HepG2 (cell line): Measurements from ENCODE around the gene SIRT7. TPM values are rescaled to one million over a fixed set of nuclear protein-coding genes. Genes with fewer than 3 reads are reported as not detected.

Source experiments
- ADNP ChIP-seq: sonication (generic); formaldehyde crosslinking; IDR thresholded peaks from 2 replicates; pipeline ENCODE4 v1.4.0; 2020; ENCODE audit warnings: missing genetic modification reagents
- CBX2 ChIP-seq, 2 experiments: fragments of 200-600 bp in 1 of 2; sonication (generic); formaldehyde crosslinking in 1 of 2; IDR thresholded peaks; 2 replicates each; pipeline versions ENCODE4 v1.7.0 to v1.8.1; 2018 to 2022; ENCODE audit warnings: low read depth in 2 of 2, low read length in 1 of 2, mild to moderate bottlenecking in 1 of 2, missing genetic modification reagents in 1 of 2
- ELF3 ChIP-seq: IDR thresholded peaks from 2 replicates; pipeline ENCODE4 v1.6.1; 2016; ENCODE audit warnings: missing genetic modification reagents, missing compliant biosample characterization
- ETS1 ChIP-seq: sonication (generic); formaldehyde crosslinking; IDR thresholded peaks from 2 replicates; pipeline ENCODE4 v1.4.0; 2020; ENCODE audit warnings: missing genetic modification reagents
- ETV6 ChIP-seq: sonication (generic); formaldehyde crosslinking; conservative IDR thresholded peaks from 2 replicates; pipeline ENCODE4 v1.4.0; 2020; ENCODE audit warnings: missing genetic modification reagents
- HINFP ChIP-seq: sonication (generic); formaldehyde crosslinking; IDR thresholded peaks from 2 replicates; pipeline ENCODE4 v1.4.0; 2020; ENCODE audit warnings: low read depth, mild to moderate bottlenecking, missing genetic modification reagents
- NRL ChIP-seq: sonication (generic); formaldehyde crosslinking; IDR thresholded peaks from 2 replicates; pipeline ENCODE4 v1.5.0; 2020; ENCODE audit warnings: missing genetic modification reagents, mild to moderate bottlenecking, moderate library complexity, borderline replicate concordance
- SOX6 ChIP-seq, 2 experiments: fragments of 450-650 bp in 1 of 2; sonication (generic) in 1 of 2; formaldehyde crosslinking in 1 of 2; IDR thresholded peaks; 2 replicates each; pipeline versions ENCODE4 v1.4.0 to v1.6.1; 2017 to 2020; ENCODE audit warnings: antibody characterized with exemption in 1 of 2, mild to moderate bottlenecking in 1 of 2, missing genetic modification reagents in 1 of 2
- TBL1XR1 ChIP-seq: fragments of 150-350 bp; IDR thresholded peaks from 2 replicates; pipeline ENCODE4 v1.6.1; 2014; ENCODE audit warnings: borderline replicate concordance, low read length; ENCODE audit not compliant: partially characterized antibody
- THAP8 ChIP-seq: sonication (generic); formaldehyde crosslinking; IDR thresholded peaks from 2 replicates; pipeline ENCODE4 v1.5.1; 2020; ENCODE audit warnings: missing genetic modification reagents, mild to moderate bottlenecking, borderline replicate concordance
- ZNF251 ChIP-seq: sonication (generic); formaldehyde crosslinking; IDR thresholded peaks from 2 replicates; pipeline ENCODE4 v1.9.0; 2021; ENCODE audit warnings: mild to moderate bottlenecking, missing genetic modification reagents
- ZNF607 ChIP-seq: sonication (generic); formaldehyde crosslinking; IDR thresholded peaks from 2 replicates; pipeline ENCODE4 v1.5.1; 2020; ENCODE audit warnings: missing genetic modification reagents, mild to moderate bottlenecking, borderline replicate concordance
- ZSCAN21 ChIP-seq: sonication (generic); formaldehyde crosslinking; IDR thresholded peaks from 2 replicates; pipeline ENCODE4 v1.8.0; 2022; ENCODE audit warnings: mild to moderate bottlenecking, missing genetic modification reagents, moderate library complexity, borderline replicate concordance
- ZZZ3 ChIP-seq: sonication (generic); formaldehyde crosslinking; IDR thresholded peaks from 2 replicates; pipeline ENCODE4 v1.4.0; 2020; ENCODE audit warnings: missing genetic modification reagents, mild to moderate bottlenecking, borderline replicate concordance
- polyA plus RNA-seq, 8 experiments: library from polyadenylated mRNA; depleted of rRNA in 3 of 8; stranded (reverse) in 7 of 8; unstranded in 1 of 8; fragments of >200 nt; fragmentation: Illumina TruSeq in 4 of 8; extraction: Trizol in 4 of 8; gene quantifications; 2 replicates each; pipeline versions ENCODE4 v1.2.1 to v1.2.3, GENCODE V29; 2011 to 2016; ENCODE audit warnings: low read depth in 4 of 8, missing spikeins in 1 of 8, mixed read lengths in 1 of 8; ENCODE audit not compliant: insufficient read depth in 1 of 8
- total RNA-seq, 5 experiments: library from RNA; depleted of rRNA; stranded (reverse); fragments of >200 nt; fragmentation: Illumina TruSeq; extraction: Trizol; gene quantifications; 2 replicates each; pipeline ENCODE4 v1.2.3, GENCODE V29; 2016; ENCODE audit warnings: low read depth in 1 of 5
- TF ChIP-seq, protein P1 (sequence below), 2 experiments: IDR thresholded peaks; 2 replicates each; pipeline ENCODE4 v1.6.1; 2011 to 2012; ENCODE audit warnings: low read length in 2 of 2, borderline replicate concordance in 1 of 2, low read depth in 1 of 2, mild to moderate bottlenecking in 1 of 2, moderate library complexity in 1 of 2
- TF ChIP-seq, protein P2 (sequence below): IDR thresholded peaks from 2 replicates; pipeline ENCODE4 v1.6.1; 2016; ENCODE audit warnings: low read depth, missing genetic modification reagents, missing compliant biosample characterization

The SIRT7 gene
- total and polyA plus RNA-seq, 2 of the 13 experiments (the other 11 are each of a cell fraction or from before 2014, with no cell fraction given): 8.3 to 24.8 TPM

DNA sequence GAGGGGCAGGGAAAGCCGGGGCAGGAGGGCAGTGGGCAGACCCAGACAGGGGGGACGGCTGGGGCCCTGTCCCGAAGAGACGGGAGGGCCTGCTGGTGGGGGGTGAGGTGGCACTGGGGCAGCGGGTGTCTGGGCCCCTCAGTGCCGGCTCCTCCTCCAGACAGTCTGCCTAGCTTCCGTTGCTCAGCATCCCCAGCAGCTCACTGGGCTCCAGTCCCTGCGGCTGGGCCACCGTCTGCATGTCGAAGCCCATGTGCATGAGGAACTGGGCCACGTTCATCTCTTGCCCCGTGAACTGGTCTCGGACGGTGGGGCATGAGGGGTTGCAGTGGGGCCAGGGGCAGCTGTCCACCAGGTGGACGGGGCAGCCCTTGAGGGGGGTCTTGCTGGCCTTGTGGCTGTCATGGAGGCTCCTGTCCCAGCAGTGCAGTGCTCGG lies 34.8 kb upstream of the SIRT7 start (continued):
- TF ChIP-seq ZSCAN21 (CRISPR knock-in tag) (0 out of 2 replicates have a peak, but pooled peaks have one; percentile 20), ELF3 (CRISPR knock-in tag) (no peak), ADNP (CRISPR knock-in tag) (no peak), SOX6 (IDR thresholded peaks at IDR 0.05) (no peak), SOX6 (CRISPR knock-in tag; IDR thresholded peaks at IDR 0.05) (no peak), TBL1XR1 (no peak), ZNF607 (CRISPR knock-in tag) (no peak), CBX2 (IDR thresholded peaks at IDR 0.05; ENCODE audit: low read depth, low read length) (no peak), CBX2 (CRISPR knock-in tag; IDR thresholded peaks at IDR 0.05; ENCODE audit: low read depth) (no peak), ETS1 (CRISPR knock-in tag) (no peak), THAP8 (CRISPR knock-in tag) (no peak), NRL (CRISPR knock-in tag) (peak; percentile 73; the same call in 1 of the 2 replicates), ZNF251 (no peak), ZZZ3 (CRISPR knock-in tag) (no peak), HINFP (CRISPR knock-in tag) (no peak), ETV6 (CRISPR knock-in tag) (no peak)
- TF ChIP-seq, protein P1, sequence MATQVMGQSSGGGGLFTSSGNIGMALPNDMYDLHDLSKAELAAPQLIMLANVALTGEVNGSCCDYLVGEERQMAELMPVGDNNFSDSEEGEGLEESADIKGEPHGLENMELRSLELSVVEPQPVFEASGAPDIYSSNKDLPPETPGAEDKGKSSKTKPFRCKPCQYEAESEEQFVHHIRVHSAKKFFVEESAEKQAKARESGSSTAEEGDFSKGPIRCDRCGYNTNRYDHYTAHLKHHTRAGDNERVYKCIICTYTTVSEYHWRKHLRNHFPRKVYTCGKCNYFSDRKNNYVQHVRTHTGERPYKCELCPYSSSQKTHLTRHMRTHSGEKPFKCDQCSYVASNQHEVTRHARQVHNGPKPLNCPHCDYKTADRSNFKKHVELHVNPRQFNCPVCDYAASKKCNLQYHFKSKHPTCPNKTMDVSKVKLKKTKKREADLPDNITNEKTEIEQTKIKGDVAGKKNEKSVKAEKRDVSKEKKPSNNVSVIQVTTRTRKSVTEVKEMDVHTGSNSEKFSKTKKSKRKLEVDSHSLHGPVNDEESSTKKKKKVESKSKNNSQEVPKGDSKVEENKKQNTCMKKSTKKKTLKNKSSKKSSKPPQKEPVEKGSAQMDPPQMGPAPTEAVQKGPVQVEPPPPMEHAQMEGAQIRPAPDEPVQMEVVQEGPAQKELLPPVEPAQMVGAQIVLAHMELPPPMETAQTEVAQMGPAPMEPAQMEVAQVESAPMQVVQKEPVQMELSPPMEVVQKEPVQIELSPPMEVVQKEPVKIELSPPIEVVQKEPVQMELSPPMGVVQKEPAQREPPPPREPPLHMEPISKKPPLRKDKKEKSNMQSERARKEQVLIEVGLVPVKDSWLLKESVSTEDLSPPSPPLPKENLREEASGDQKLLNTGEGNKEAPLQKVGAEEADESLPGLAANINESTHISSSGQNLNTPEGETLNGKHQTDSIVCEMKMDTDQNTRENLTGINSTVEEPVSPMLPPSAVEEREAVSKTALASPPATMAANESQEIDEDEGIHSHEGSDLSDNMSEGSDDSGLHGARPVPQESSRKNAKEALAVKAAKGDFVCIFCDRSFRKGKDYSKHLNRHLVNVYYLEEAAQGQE (IDR thresholded peaks at IDR 0.05; ENCODE audit: borderline replicate concordance in 1 of 2, low read depth in 1 of 2, low read length in 2 of 2): no peak
- TF ChIP-seq, protein P2, sequence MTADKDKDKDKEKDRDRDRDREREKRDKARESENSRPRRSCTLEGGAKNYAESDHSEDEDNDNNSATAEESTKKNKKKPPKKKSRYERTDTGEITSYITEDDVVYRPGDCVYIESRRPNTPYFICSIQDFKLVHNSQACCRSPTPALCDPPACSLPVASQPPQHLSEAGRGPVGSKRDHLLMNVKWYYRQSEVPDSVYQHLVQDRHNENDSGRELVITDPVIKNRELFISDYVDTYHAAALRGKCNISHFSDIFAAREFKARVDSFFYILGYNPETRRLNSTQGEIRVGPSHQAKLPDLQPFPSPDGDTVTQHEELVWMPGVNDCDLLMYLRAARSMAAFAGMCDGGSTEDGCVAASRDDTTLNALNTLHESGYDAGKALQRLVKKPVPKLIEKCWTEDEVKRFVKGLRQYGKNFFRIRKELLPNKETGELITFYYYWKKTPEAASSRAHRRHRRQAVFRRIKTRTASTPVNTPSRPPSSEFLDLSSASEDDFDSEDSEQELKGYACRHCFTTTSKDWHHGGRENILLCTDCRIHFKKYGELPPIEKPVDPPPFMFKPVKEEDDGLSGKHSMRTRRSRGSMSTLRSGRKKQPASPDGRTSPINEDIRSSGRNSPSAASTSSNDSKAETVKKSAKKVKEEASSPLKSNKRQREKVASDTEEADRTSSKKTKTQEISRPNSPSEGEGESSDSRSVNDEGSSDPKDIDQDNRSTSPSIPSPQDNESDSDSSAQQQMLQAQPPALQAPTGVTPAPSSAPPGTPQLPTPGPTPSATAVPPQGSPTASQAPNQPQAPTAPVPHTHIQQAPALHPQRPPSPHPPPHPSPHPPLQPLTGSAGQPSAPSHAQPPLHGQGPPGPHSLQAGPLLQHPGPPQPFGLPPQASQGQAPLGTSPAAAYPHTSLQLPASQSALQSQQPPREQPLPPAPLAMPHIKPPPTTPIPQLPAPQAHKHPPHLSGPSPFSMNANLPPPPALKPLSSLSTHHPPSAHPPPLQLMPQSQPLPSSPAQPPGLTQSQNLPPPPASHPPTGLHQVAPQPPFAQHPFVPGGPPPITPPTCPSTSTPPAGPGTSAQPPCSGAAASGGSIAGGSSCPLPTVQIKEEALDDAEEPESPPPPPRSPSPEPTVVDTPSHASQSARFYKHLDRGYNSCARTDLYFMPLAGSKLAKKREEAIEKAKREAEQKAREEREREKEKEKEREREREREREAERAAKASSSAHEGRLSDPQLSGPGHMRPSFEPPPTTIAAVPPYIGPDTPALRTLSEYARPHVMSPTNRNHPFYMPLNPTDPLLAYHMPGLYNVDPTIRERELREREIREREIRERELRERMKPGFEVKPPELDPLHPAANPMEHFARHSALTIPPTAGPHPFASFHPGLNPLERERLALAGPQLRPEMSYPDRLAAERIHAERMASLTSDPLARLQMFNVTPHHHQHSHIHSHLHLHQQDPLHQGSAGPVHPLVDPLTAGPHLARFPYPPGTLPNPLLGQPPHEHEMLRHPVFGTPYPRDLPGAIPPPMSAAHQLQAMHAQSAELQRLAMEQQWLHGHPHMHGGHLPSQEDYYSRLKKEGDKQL: no peak
